GM21717 (cell line): Measurements from ENCODE around the gene STRAP.
A peak's percentile ranks its signal among the peaks of the same experiment; 100 is the strongest.

Source experiments
- ATAC-seq: cut with Tn5 transposase; IDR thresholded peaks from one replicate; pipeline ENCODE4 v1.9.1; 2021; ENCODE audit warnings: mild to moderate bottlenecking, moderate library complexity; ENCODE audit not compliant: unreplicated experiment

STRAP gene

GRCh38 chr12:15882118-15882971 lies at the start of gene STRAP:
Gene STRAP, plus strand, starts transcription at chr12:15882387. Its CDS starts 321 bp downstream, at chr12:15882708.
- ATAC-seq: peak; percentile 97

- ATAC-seq: no peak
Observed at GRCh38 chr12:15834575-15834974, 47.6 kb upstream of the STRAP start.

GRCh38 chr12:15837141-15837790 lies 44.9 kb upstream of the STRAP start:
- ATAC-seq: no peak

- no peak for ATAC-seq
Observed at GRCh38 chr12:15839041-15839440, 43.1 kb upstream of the STRAP start.

- no peak for ATAC-seq
Observed at GRCh38 chr12:15839682-15840081, 42.5 kb upstream of the STRAP start.

- ATAC-seq: no peak
Observed at GRCh38 chr12:15842108-15842507, 40.1 kb upstream of the STRAP start.

GRCh38 chr12:15846887-15847286 lies 35.3 kb upstream of the STRAP start:
- no peak for ATAC-seq

GRCh38 chr12:15848606-15849005 lies 33.6 kb upstream of the STRAP start:
- ATAC-seq: no peak

- no peak for ATAC-seq
Observed at GRCh38 chr12:15851045-15851620, 31.1 kb upstream of the STRAP start.

- ATAC-seq: no peak
Observed at GRCh38 chr12:15851919-15852318, 30.3 kb upstream of the STRAP start.

GRCh38 chr12:15852383-15852782 lies 29.8 kb upstream of the STRAP start:
- ATAC-seq: no peak

GRCh38 chr12:15853877-15854276 lies 28.3 kb upstream of the STRAP start:
- no peak for ATAC-seq

- no peak for ATAC-seq
Observed at GRCh38 chr12:15854916-15855315, 27.3 kb upstream of the STRAP start.

GRCh38 chr12:15855646-15856045 lies 26.5 kb upstream of the STRAP start:
- ATAC-seq: no peak

- ATAC-seq: no peak
Observed at GRCh38 chr12:15856097-15856982, 25.8 kb upstream of the STRAP start.

GRCh38 chr12:15858353-15858752 lies 23.8 kb upstream of the STRAP start:
- no peak for ATAC-seq

GRCh38 chr12:15859116-15859515 lies 23.1 kb upstream of the STRAP start:
- no peak for ATAC-seq

GRCh38 chr12:15861404-15861803 lies 20.8 kb upstream of the STRAP start:
- ATAC-seq: no peak

- no peak for ATAC-seq
Observed at GRCh38 chr12:15862840-15863239, 19.3 kb upstream of the STRAP start.

- ATAC-seq: no peak
Observed at GRCh38 chr12:15863372-15863771, 18.8 kb upstream of the STRAP start.

- ATAC-seq: peak; percentile 97
Observed at GRCh38 chr12:15863984-15864383, 18.2 kb upstream of the STRAP start.
